ENCODE measurements around the gene FSCB. TPM values are rescaled to one million over a fixed set of nuclear protein-coding genes. Genes with fewer than 3 reads are reported as not detected.

The FSCB gene
- total RNA-seq, 1 experiment from 2014 or later, result not detected

DNA sequence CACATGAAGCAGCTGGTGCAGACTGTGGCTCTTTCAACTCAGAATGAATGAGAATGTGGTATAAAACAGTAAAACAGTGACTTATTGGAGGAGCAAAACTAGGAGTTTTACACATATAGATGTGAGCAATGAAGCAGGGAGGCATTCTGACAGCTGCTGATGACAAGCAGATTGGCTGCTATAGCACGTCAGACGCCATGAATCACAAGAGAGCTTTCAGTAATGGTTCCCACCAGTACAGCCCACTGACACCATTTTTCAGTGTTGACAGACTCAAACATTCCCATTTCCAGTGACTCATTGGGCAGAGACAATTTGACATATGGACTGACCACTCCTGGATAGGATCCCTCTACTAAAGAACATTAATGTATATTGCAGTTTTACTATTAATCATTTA lies 24.6 kb upstream of the FSCB start:
- ATAC-seq, result no peak
- no peaks in the 10 kb centered on the region for H3K9me3 ChIP-seq (ENCODE audit: control insufficient read depth in 1 of 2, insufficient read depth in 1 of 2, low read depth in 1 of 2, low read length in 2 of 2)
- TF ChIP-seq, protein P1, sequence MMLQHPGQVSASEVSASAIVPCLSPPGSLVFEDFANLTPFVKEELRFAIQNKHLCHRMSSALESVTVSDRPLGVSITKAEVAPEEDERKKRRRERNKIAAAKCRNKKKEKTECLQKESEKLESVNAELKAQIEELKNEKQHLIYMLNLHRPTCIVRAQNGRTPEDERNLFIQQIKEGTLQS (IDR thresholded peaks at IDR 0.05), result no peak
- TF ChIP-seq ZNF274 (IDR thresholded peaks at IDR 0.05; ENCODE audit: low read depth, low read length) (no peak), SP1 (IDR thresholded peaks at IDR 0.05; ENCODE audit: low read depth) (no peak), YY1 (IDR thresholded peaks at IDR 0.05; ENCODE audit: extremely low read depth, insufficient replicate concordance, low read depth, low read length) (no peak), CEBPB (IDR thresholded peaks at IDR 0.05; ENCODE audit: low read depth) (no peak), POLR2A (IDR thresholded peaks at IDR 0.05; ENCODE audit: borderline replicate concordance, extremely low read depth, insufficient read depth, insufficient read length) (no peak), ZFX (IDR thresholded peaks at IDR 0.05) (no peak), SIN3A (IDR thresholded peaks at IDR 0.05; ENCODE audit: low read depth) (no peak), FOSL1 (IDR thresholded peaks at IDR 0.05; ENCODE audit: low read depth) (no peak), JUND (IDR thresholded peaks at IDR 0.05) (no peak), TCF7L2 (IDR thresholded peaks at IDR 0.05; ENCODE audit: borderline replicate concordance, extremely low read depth, insufficient read depth, insufficient read length) (no peak), SRF (IDR thresholded peaks at IDR 0.05; ENCODE audit: low read depth) (no peak), POLR2AphosphoS5 (IDR thresholded peaks at IDR 0.05; ENCODE audit: low read depth, low read length) (no peak), RAD21 (IDR thresholded peaks at IDR 0.05; ENCODE audit: low read depth) (no peak), ELF1 (IDR thresholded peaks at IDR 0.05; ENCODE audit: borderline replicate concordance, low read depth) (no peak), CBX3 (IDR thresholded peaks at IDR 0.05; ENCODE audit: low read depth) (no peak)
- TF ChIP-seq, protein P2, sequence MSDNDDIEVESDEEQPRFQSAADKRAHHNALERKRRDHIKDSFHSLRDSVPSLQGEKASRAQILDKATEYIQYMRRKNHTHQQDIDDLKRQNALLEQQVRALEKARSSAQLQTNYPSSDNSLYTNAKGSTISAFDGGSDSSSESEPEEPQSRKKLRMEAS (IDR thresholded peaks at IDR 0.05), result no peak
- TF ChIP-seq, protein P3, sequence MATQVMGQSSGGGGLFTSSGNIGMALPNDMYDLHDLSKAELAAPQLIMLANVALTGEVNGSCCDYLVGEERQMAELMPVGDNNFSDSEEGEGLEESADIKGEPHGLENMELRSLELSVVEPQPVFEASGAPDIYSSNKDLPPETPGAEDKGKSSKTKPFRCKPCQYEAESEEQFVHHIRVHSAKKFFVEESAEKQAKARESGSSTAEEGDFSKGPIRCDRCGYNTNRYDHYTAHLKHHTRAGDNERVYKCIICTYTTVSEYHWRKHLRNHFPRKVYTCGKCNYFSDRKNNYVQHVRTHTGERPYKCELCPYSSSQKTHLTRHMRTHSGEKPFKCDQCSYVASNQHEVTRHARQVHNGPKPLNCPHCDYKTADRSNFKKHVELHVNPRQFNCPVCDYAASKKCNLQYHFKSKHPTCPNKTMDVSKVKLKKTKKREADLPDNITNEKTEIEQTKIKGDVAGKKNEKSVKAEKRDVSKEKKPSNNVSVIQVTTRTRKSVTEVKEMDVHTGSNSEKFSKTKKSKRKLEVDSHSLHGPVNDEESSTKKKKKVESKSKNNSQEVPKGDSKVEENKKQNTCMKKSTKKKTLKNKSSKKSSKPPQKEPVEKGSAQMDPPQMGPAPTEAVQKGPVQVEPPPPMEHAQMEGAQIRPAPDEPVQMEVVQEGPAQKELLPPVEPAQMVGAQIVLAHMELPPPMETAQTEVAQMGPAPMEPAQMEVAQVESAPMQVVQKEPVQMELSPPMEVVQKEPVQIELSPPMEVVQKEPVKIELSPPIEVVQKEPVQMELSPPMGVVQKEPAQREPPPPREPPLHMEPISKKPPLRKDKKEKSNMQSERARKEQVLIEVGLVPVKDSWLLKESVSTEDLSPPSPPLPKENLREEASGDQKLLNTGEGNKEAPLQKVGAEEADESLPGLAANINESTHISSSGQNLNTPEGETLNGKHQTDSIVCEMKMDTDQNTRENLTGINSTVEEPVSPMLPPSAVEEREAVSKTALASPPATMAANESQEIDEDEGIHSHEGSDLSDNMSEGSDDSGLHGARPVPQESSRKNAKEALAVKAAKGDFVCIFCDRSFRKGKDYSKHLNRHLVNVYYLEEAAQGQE (IDR thresholded peaks at IDR 0.05; ENCODE audit: low read depth), result no peak
- TF ChIP-seq, protein P4, sequence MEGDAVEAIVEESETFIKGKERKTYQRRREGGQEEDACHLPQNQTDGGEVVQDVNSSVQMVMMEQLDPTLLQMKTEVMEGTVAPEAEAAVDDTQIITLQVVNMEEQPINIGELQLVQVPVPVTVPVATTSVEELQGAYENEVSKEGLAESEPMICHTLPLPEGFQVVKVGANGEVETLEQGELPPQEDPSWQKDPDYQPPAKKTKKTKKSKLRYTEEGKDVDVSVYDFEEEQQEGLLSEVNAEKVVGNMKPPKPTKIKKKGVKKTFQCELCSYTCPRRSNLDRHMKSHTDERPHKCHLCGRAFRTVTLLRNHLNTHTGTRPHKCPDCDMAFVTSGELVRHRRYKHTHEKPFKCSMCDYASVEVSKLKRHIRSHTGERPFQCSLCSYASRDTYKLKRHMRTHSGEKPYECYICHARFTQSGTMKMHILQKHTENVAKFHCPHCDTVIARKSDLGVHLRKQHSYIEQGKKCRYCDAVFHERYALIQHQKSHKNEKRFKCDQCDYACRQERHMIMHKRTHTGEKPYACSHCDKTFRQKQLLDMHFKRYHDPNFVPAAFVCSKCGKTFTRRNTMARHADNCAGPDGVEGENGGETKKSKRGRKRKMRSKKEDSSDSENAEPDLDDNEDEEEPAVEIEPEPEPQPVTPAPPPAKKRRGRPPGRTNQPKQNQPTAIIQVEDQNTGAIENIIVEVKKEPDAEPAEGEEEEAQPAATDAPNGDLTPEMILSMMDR (IDR thresholded peaks at IDR 0.05 in 2 of 3, conservative IDR thresholded peaks at IDR 0.05 in 1 of 3; ENCODE audit: borderline replicate concordance in 1 of 3, insufficient read depth in 1 of 3, low read depth in 2 of 3, low read length in 2 of 3), result no peak
- no peaks in the 10 kb centered on the region for H3K36me3 ChIP-seq (ENCODE audit: control insufficient read depth in 1 of 2, insufficient read depth in 2 of 2, low read length in 2 of 2)
- H3K4me2 ChIP-seq (ENCODE audit: low read length), result no peak overlapping the region
- no peaks in the 10 kb centered on the region for H3K9me2 ChIP-seq (ENCODE audit: insufficient read depth)
- POLR2A ChIA-PET, result no interaction called here
- H3K4me1 ChIP-seq (ENCODE audit: control insufficient read depth in 1 of 2, insufficient read depth in 2 of 2, low read length in 2 of 2), result no peaks in the 10 kb centered on the region
- H2AFZ ChIP-seq (ENCODE audit: low read depth, low read length, poor library complexity, severe bottlenecking), result no peak overlapping the region
- no TSS peak for BruUV-seq (replicated peaks)
- H4K20me1 ChIP-seq (ENCODE audit: insufficient read depth), result no peaks in the 10 kb centered on the region
- CTCF ChIA-PET, result no interaction called here
- H3K79me2 ChIP-seq (ENCODE audit: insufficient read depth, low read length), result no peaks in the 10 kb centered on the region
- RAD21 ChIA-PET (ENCODE audit: low non-redundant PET in 1 of 2, low total read pairs in 2 of 2, uncharacterized antibody in 2 of 2, unreplicated experiment in 2 of 2), result no interaction called here
- H3K9ac ChIP-seq (ENCODE audit: low read length), result no peak overlapping the region
- intact Hi-C loops (cut with micrococcal nuclease), result no loop called here
- DNase-seq (ENCODE audit: low read depth, low spot score), result no peak
- H3K4me3 ChIP-seq (replicated peaks in 1 of 2; ENCODE audit: low read depth in 1 of 2, low read length in 2 of 2), result no peak overlapping the region
- H3K27ac ChIP-seq (ENCODE audit: low read depth, low read length), result no peak overlapping the region
- H3K27me3 ChIP-seq (ENCODE audit: insufficient read depth, low read length), result no peaks in the 10 kb centered on the region
